Tibial nerve (tissue), 3 donors: ENCODE measurements around the gene UTRN.

Source experiments
- EP300 ChIP-seq, 2 donors: sonication (generic); formaldehyde crosslinking; IDR thresholded peaks; one replicate each; pipeline ENCODE4 v1.6.1; 2017; ENCODE audit warnings: antibody characterized with exemption in 2 of 2, mild to moderate bottlenecking in 1 of 2
- POLR2A ChIP-seq, 2 donors: fragments of 450-650 bp; IDR thresholded peaks; one replicate each; pipeline ENCODE4 v1.6.1; 2017; ENCODE audit warnings: antibody characterized with exemption in 2 of 2, mild to moderate bottlenecking in 2 of 2, moderate library complexity in 2 of 2

- TF ChIP-seq POLR2A (IDR thresholded peaks at IDR 0.05) (no peak), EP300 (IDR thresholded peaks at IDR 0.05) (no peak)
These were observed 19.2 kb downstream of the UTRN start for GRCh38 chr6:144304223-144304848.
